B cell (primary cell): Measurements from ENCODE around the gene INPP4A. TPM values are rescaled to one million over a fixed set of nuclear protein-coding genes. Genes with fewer than 3 reads are reported as not detected.

ENCODE experiments used
- ATAC-seq: fragments of 200-7000 bp; cut with Tn5 transposase; one replicate; pipeline ENCODE4 v1.10.0; 2021; ENCODE audit warnings: low read depth, mild to moderate bottlenecking, moderate number of reproducible peaks, moderate library complexity
- CTCF ChIA-PET: fragments of 350-600 bp; sonication (Branson Sonifier 250); formaldehyde crosslinking; loops from one replicate; lab custom pipeline; 2021; ENCODE audit warnings: antibody characterized with exemption, inconsistent platforms; lab: Charles Lee
- POLR2A ChIA-PET: fragments of 350-600 bp; sonication (Branson Sonifier 250); formaldehyde crosslinking; loops from one replicate; lab custom pipeline; 2021; ENCODE audit warnings: antibody characterized with exemption; lab: Charles Lee
- DNase-seq: peaks from one replicate; pipeline ENCODE4 v3.0.0; 2013
- H2AFZ ChIP-seq: 2 replicates; pipeline ENCODE4 v1.6.1; 2012; ENCODE audit warnings: mild to moderate bottlenecking, low read depth, low read length; ENCODE audit not compliant: insufficient read depth, poor library complexity, severe bottlenecking
- H3K27ac ChIP-seq, 2 donors: 1 replicate in 1 of 2; 2 replicates in 1 of 2; pipeline ENCODE4 v1.5.1; 2012 to 2013; ENCODE audit warnings: low read length in 2 of 2, mild to moderate bottlenecking in 2 of 2, moderate library complexity in 1 of 2
- H3K27me3 ChIP-seq, 4 experiments: fragments of 200-600 bp in 1 of 4; sonication (generic) in 1 of 4; replicated peaks in 1 of 4; 1 replicate in 2 of 4; 2 replicates in 2 of 4; pipeline versions ENCODE4 v1.6.1 to v1.7.0; 2013 to 2016; ENCODE audit warnings: low read length in 3 of 4, mild to moderate bottlenecking in 2 of 4, mixed read lengths in 1 of 4, moderate library complexity in 1 of 4; ENCODE audit not compliant: insufficient read depth in 4 of 4, control insufficient read depth in 3 of 4; ENCODE audit errors: control extremely low read depth in 1 of 4
- H3K36me3 ChIP-seq, 2 experiments: replicated peaks in 1 of 2; 1 replicate in 1 of 2; 2 replicates in 1 of 2; pipeline versions ENCODE4 v1.6.1 to v1.7.1; 2013; ENCODE audit warnings: low read length in 1 of 2; ENCODE audit not compliant: insufficient read depth in 2 of 2, control insufficient read depth in 1 of 2; ENCODE audit errors: control extremely low read depth in 1 of 2, extremely low read depth in 1 of 2
- H3K4me1 ChIP-seq, 2 donors: fragments of 200-600 bp in 1 of 2; sonication (generic) in 1 of 2; 1 replicate in 1 of 2; 2 replicates in 1 of 2; pipeline versions ENCODE4 v1.5.1 to v1.6.1; 2013 to 2017; ENCODE audit warnings: low read length in 2 of 2; ENCODE audit not compliant: control insufficient read depth in 2 of 2, insufficient read depth in 2 of 2
- H3K4me2 ChIP-seq: replicated peaks from 2 replicates; pipeline ENCODE3; 2012; ENCODE audit warnings: mild to moderate bottlenecking, low read depth, low read length; ENCODE audit not compliant: poor library complexity, severe bottlenecking
- H3K4me3 ChIP-seq, 5 experiments: fragments of 200-600 bp in 1 of 5; sonication (generic) in 1 of 5; 1 replicate in 3 of 5; 2 replicates in 2 of 5; pipeline versions ENCODE4 v1.5.1 to v1.7.0; 2011 to 2016; ENCODE audit warnings: low read length in 4 of 5, mild to moderate bottlenecking in 4 of 5, low read depth in 2 of 5, control low read depth in 1 of 5, moderate library complexity in 1 of 5; ENCODE audit not compliant: insufficient read depth in 1 of 5; ENCODE audit errors: control extremely low read depth in 1 of 5, extremely low read depth in 1 of 5
- H3K79me2 ChIP-seq: fragments of 200-600 bp; sonication (generic); one replicate; pipeline ENCODE4 v1.6.0; 2016; ENCODE audit warnings: low read length; ENCODE audit not compliant: control insufficient read depth, insufficient read depth
- H3K9ac ChIP-seq: fragments of 200-600 bp; sonication (generic); 2 replicates; pipeline ENCODE4 v1.6.1; 2017; ENCODE audit warnings: mild to moderate bottlenecking, low read length, moderate library complexity
- H3K9me3 ChIP-seq, 3 donors: one replicate each; pipeline versions ENCODE4 v1.6.1 to v1.7.1; 2013; ENCODE audit warnings: low read length in 2 of 3; ENCODE audit not compliant: control insufficient read depth in 2 of 3, insufficient read depth in 1 of 3; ENCODE audit errors: control extremely low read depth in 1 of 3
- H4K20me1 ChIP-seq: 2 replicates; pipeline ENCODE4 v1.6.0; 2012; ENCODE audit warnings: mild to moderate bottlenecking, low read length; ENCODE audit not compliant: insufficient read depth, control insufficient read depth, poor library complexity, severe bottlenecking
- H3K27ac Mint-ChIP-seq: one replicate; pipeline ENCODE4 v1.8.0; 2021; ENCODE audit warnings: mixed read lengths
- H3K27me3 Mint-ChIP-seq: one replicate; pipeline ENCODE4 v1.8.0; 2021; ENCODE audit warnings: mixed read lengths
- H3K4me1 Mint-ChIP-seq: one replicate; pipeline ENCODE4 v1.8.0; 2021; ENCODE audit warnings: mixed read lengths
- H3K4me3 Mint-ChIP-seq: one replicate; pipeline ENCODE4 v1.8.0; 2021; ENCODE audit warnings: mixed read lengths
- H3K9me3 Mint-ChIP-seq: one replicate; pipeline ENCODE4 v1.8.0; 2022; ENCODE audit warnings: mixed read lengths; ENCODE audit not compliant: insufficient read depth
- EZH2 ChIP-seq: IDR thresholded peaks from 2 replicates; pipeline ENCODE4 v1.6.1; 2012; ENCODE audit warnings: borderline replicate concordance, low read depth, mild to moderate bottlenecking, moderate library complexity, low read length; ENCODE audit not compliant: insufficient read depth, poor library complexity, severe bottlenecking
- WGBS: methylation state at CpG from one replicate; pipeline ENCODE4 v1.1.5; 2013; ENCODE audit warnings: missing lambda C conversion rate; ENCODE audit not compliant: insufficient coverage; 5-methylcytosine and 5-hydroxymethylcytosine counted together
- intact Hi-C: fragments of 100-400 bp; cut with micrococcal nuclease; formaldehyde crosslinking; loops from one replicate; pipeline ENCODE4 v1.10.0; 2022
- polyA plus RNA-seq: library from polyadenylated mRNA; depleted of rRNA; stranded (reverse); fragments of >200 nt; gene quantifications from 2 replicates; pipeline ENCODE4 v1.2.3, GENCODE V29; 2012
- total RNA-seq, 2 donors: library from RNA; stranded (reverse); fragments of 120-200 nt in 1 of 2; gene quantifications; 1 replicate in 1 of 2; 2 replicates in 1 of 2; pipeline versions ENCODE4 v1.2.3 to v1.2.4, GENCODE V29; 2013 to 2022
- TF ChIP-seq, protein P1 (sequence below): fragments of 200-600 bp; IDR thresholded peaks from one replicate; pipeline ENCODE4 v1.8.0; 2022; ENCODE audit warnings: antibody characterized with exemption, mild to moderate bottlenecking

The INPP4A gene
- total and polyA plus RNA-seq, 2 donors (not counting 1 experiment from before 2014, with no cell fraction given), result 10.7 to 22.5 TPM

DNA sequence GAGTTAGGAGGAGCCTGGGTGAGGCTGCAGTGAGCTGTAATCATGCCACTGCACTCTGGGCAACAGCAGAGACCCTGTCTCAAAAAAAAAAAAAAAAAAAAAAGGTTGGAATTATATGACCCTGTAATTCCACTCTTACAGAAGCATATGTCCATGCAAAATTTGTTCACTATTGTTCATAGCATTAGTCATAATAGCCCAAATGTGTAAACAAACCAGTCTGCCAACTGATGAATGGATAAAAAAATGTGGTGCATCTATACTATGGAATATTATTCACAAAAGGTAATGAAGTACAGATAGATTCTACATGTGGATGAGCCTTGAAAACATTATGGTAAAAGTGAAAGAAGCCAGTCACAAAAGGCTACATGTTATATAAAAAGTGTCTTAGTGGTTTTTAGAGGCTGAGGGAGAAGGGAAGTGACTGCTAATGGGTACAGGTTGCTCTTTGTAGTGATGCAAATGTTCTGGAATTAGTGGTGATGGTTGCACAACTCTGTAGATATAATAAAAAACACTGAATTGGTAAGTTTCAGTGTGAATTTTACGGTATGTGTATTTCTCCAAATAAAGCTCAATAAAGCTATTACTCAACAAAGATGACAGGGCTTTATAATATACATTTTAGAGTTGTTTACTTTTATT, 154.2 kb downstream of the INPP4A start:
- H3K9ac ChIP-seq, result no peak overlapping the region
- Mint-ChIP-seq H3K9me3 (peaks cover 1% of the 10 kb centered on the region), H3K27me3 (no peaks in the 10 kb centered on the region), H3K4me3 (no peak overlapping the region), H3K27ac (peak overlapping the region; percentile 29), H3K4me1 (no peaks in the 10 kb centered on the region)
- no peaks in the 10 kb centered on the region for H3K27me3 ChIP-seq
- no CpG with 5 or more reads among the region's 1 CpG for WGBS
- DNase-seq, result no peak
- H3K4me1 ChIP-seq, result no peaks in the 10 kb centered on the region
- peaks cover 14 to 58% of the 10 kb centered on the region in 2 experiments for H3K36me3 ChIP-seq
- ChIA-PET POLR2A (no interaction called here), CTCF (interaction anchor here (0.6 kb wide), 1 partner anchor 189 kb away, joined by 3 read pairs; no protein-coding TSS in a partner anchor)
- intact Hi-C loops, result no loop called here
- H4K20me1 ChIP-seq, result peaks cover 4% of the 10 kb centered on the region
- H3K4me2 ChIP-seq, result no peak overlapping the region
- H2AFZ ChIP-seq, result no peak overlapping the region
- TF ChIP-seq, protein P1, sequence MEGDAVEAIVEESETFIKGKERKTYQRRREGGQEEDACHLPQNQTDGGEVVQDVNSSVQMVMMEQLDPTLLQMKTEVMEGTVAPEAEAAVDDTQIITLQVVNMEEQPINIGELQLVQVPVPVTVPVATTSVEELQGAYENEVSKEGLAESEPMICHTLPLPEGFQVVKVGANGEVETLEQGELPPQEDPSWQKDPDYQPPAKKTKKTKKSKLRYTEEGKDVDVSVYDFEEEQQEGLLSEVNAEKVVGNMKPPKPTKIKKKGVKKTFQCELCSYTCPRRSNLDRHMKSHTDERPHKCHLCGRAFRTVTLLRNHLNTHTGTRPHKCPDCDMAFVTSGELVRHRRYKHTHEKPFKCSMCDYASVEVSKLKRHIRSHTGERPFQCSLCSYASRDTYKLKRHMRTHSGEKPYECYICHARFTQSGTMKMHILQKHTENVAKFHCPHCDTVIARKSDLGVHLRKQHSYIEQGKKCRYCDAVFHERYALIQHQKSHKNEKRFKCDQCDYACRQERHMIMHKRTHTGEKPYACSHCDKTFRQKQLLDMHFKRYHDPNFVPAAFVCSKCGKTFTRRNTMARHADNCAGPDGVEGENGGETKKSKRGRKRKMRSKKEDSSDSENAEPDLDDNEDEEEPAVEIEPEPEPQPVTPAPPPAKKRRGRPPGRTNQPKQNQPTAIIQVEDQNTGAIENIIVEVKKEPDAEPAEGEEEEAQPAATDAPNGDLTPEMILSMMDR, result no peak
- no peak for TF ChIP-seq EZH2
- peaks cover 0 to 4% (median 0%) of the 10 kb centered on the region in 3 donors for H3K9me3 ChIP-seq
- H3K4me3 ChIP-seq, result no peak overlapping the region
- no peak overlapping the region for H3K27ac ChIP-seq
- ATAC-seq, result no peak
- H3K79me2 ChIP-seq, result no peaks in the 10 kb centered on the region

DNA sequence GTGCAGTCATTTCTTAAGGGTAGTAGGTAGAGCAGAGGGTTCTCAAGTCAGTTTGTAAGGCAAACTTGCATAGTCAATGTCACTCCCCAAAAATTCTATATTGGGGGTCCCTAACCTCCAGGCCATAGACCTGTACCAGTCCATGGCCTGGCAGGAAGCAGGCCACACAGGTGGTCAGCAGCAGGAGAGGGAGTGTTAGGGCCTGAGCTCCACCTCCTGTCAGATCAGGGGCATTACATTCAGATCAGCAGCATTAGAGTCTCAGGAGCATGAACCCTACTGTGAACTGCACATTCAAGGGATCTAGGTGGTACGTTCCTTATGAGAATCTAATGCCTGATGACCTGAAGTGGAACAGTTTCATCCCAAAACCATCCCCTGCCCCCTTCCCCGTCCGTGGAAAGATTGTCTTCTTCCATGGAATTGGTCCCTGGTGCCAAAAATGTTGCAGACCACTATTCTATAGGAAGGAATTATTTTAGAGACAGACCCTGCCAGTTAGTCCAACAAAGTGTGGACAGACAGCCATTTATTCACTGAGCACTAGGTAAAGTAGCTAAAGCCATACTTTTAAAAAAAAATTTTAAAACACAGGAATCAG, 157.0 kb downstream of the INPP4A start:
- Histone ChIP-seq H3K36me3 (peaks cover 16 to 53% of the 10 kb centered on the region in 2 experiments), H3K9ac (no peak overlapping the region), H3K4me3 (no peak overlapping the region), H4K20me1 (peaks cover 9% of the 10 kb centered on the region), H3K27me3 (no peaks in the 10 kb centered on the region), H3K79me2 (peaks cover 8% of the 10 kb centered on the region), H2AFZ (no peak overlapping the region), H3K4me2 (no peak overlapping the region), H3K27ac (no peak overlapping the region), H3K4me1 (peaks cover 5% of the 10 kb centered on the region in 2 donors), H3K9me3 (no peaks in the 10 kb centered on the region)
- POLR2A ChIA-PET, result interaction anchor here (0.6 kb wide), 1 partner anchor 92 kb away, joined by 3 read pairs; no protein-coding TSS in a partner anchor
- DNase-seq, result peak; percentile 36
- peak; percentile 51 for ATAC-seq
- 78% methylated on average over 1 of the region's 3 CpGs for WGBS
- CTCF ChIA-PET, result interaction anchor here (0.9 to 1.8 kb wide), 6 partner anchors 33 to 236 kb away, joined by 3 to 6 read pairs (median 4); no protein-coding TSS in a partner anchor
- Mint-ChIP-seq H3K4me3 (no peak overlapping the region), H3K4me1 (peaks cover 23% of the 10 kb centered on the region), H3K27ac (no peak overlapping the region), H3K9me3 (no peaks in the 10 kb centered on the region), H3K27me3 (no peaks in the 10 kb centered on the region)
- intact Hi-C loops, result loop anchor here (1.0 to 10.0 kb wide), 2 partner anchors 157 to 188 kb away; partner anchors contain the start of gene INPP4A
- TF ChIP-seq, protein P1, result peak; percentile 56
- no peak for TF ChIP-seq EZH2
